HG02588 (cell line): Measurements from ENCODE around the gene DIAPH3.
"Not testable (repeated sequence)": the region's sequence is repeated elsewhere in the genome, so short reads cannot be mapped to it uniquely, and the experiment has no call there.

Experiments
- ATAC-seq: cut with Tn5 transposase; IDR thresholded peaks from one replicate; pipeline ENCODE4 v1.9.1; 2021; ENCODE audit warnings: mild to moderate bottlenecking, moderate library complexity; ENCODE audit not compliant: unreplicated experiment

DIAPH3 gene

DNA sequence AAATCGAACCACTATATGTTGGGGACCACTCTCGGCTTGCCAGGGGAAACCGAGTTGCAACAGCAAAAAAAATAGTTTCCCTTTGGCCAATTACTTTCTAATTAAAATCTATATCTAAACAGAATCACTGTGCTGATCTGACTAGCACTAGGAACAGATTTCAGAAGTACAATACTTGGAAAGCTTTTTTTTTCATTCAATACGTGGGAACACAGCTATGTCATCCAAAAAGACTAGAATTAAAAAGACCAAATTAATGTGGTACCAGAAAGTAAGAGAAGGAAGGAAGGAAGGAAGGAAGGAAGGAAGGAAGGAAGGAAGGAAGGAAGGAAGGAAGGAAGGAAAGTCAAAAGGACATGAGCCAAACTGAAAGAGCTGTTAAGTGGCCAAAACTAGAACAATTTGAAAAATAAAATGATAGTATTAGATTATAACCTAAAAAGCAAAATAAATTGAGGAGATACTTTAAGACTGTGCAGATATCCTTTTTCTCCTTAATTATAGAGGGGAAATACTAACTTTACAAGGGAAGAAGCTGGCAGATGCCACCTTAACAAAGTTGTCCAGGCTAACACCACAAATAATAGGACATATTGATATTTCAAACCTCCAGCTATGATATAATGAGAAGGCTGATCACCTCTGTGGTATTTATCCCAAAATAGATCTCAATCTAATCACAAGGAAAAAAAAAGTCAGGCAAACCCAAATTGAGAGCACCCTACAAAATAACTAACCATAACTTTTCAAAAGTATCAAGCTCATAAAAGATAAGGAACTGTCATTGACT is 63.9 kb downstream of the DIAPH3 start:
- no peak for ATAC-seq

GRCh38 chr13:60095300-60095699 is 68.4 kb downstream of the DIAPH3 start:
- ATAC-seq, result no peak

DNA sequence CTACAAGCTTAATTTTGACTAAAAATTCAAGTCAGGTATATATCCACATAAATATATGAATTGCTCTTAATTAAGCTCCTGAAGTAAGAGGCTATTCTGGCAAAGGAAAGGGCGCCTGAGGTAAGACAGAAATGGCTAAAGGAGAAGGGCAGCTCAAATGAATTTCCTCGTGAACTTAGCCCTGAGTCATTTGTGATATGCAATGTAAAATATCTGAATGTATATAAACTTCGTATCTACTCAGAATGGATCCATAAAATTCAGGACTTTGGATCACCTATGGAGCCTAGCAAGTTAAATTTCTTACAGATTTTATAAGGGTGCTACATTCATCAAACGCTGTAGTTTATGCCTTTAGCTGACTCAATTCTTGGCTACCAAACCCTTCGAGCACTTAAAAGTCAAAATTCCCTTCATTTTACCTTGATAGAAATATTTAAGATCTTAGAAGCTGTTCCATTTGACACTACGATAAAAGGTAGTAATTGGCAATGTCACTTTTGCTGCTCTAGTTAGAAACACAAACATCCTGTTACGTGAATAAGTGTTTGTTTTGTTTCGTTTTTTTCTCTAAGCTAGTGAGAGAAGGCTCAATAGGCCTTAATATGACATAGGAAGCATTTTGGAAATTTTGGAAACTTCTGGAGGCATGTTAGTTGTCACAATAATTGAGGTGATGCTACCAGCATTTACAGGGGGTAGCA is 69.2 kb downstream of the DIAPH3 start:
- no peak for ATAC-seq

GRCh38 chr13:60093425-60094019 is 70.2 kb downstream of the DIAPH3 start:
- ATAC-seq, result no peak

DNA sequence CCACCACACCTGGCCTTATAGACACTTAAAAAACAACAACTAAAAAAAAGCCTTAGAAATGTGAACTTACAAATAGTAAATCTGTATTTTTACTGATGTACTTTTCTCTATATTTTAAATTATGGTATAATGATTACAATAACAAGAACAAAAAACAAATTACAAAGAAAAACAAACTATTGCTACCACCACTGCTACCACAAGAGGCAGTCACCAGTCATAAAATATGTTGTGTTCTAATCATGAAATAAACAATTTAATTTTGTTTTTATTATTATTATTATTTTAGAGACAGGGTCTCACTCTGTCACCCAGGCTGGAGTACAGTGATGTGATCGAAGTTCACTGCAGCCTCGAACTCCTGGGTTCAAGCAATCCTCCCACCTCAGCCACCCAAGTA is 72.2 kb downstream of the DIAPH3 start:
- no peak for ATAC-seq

- no peak for ATAC-seq
Observed at GRCh38 chr13:60090574-60090973, 73.2 kb downstream of the DIAPH3 start.

GRCh38 chr13:60083780-60084179 is 79.9 kb downstream of the DIAPH3 start:
- not testable (repeated sequence) for ATAC-seq

DNA sequence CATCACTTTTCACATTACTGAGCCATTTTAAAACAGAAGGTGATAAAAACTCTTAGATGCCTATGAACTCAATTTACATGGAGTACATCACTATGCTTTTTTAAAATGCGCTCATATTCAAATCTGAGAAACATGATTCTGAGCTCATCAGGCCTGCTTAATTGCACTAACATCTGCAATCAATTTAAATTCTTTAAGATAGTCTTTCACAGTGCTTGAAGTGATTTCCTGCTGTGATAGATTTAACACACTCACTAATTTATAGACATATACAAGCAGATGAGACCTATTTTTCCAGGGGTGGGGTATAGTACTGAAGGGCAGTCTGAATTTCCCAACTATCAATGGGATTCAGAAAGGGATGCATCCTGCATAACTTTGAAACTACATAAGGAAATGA is 82.9 kb downstream of the DIAPH3 start:
- no peak for ATAC-seq

GRCh38 chr13:60078226-60078625 is 85.5 kb downstream of the DIAPH3 start:
- ATAC-seq, result no peak

DNA sequence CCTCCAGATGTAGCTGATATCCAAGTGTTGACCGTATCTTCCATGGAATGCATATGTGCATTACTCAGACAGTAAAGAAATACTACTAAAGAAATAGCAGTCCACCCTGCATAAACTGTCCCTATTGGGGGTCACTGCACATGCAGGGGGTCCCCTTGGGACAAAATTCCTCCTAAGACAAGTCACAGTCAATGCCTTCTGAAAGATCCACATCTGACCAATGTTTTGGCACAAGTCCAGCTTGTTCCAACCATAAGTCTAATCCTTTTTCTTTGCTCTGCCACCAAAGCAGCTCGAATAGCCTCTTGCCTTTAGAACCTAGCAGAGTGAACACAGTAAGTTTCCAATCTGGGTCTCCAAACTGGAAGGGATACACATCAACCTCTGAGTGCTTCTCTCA is 87.9 kb downstream of the DIAPH3 start:
- ATAC-seq, result no peak

- no peak for ATAC-seq
Observed at GRCh38 chr13:60074397-60074796, 89.3 kb downstream of the DIAPH3 start.

DNA sequence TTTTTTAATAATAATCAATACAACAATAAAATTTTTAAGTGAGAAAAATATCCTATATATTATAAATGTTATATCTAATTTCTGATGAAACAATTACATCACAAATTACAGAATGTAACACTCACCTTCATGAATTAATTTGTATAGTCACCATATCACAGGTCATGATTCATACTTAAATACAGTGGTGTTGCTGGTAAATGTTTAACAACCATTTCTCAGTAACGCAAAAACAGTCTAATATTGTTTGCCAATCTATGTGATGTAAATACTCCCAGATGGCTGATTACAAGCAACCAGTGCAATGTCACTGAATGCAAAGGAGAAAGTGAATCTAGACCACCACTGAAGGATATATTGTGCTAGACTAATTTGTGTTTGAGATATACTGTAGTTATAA is 97.5 kb downstream of the DIAPH3 start:
- ATAC-seq, result no peak

GRCh38 chr13:60062502-60062901 is 101.2 kb downstream of the DIAPH3 start:
- no peak for ATAC-seq

DNA sequence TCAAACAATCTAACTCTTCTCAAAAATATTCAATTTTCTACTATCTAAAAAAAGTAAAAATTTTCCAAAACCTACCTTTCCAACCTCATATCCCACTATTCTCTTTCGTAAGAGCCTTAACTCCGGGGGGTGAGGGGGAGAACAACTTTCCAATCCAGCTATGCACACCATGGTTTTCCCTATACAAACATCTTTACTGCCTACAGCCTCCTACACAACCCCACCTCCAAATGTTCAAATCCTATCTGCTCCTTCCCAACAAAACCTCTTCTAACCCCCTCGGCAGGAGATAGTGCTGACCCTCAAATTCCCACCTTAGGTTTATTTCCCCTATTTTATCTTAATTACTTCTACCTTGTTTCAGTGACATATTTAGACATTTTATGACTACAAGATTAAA is 102.0 kb downstream of the DIAPH3 start:
- no peak for ATAC-seq

DNA sequence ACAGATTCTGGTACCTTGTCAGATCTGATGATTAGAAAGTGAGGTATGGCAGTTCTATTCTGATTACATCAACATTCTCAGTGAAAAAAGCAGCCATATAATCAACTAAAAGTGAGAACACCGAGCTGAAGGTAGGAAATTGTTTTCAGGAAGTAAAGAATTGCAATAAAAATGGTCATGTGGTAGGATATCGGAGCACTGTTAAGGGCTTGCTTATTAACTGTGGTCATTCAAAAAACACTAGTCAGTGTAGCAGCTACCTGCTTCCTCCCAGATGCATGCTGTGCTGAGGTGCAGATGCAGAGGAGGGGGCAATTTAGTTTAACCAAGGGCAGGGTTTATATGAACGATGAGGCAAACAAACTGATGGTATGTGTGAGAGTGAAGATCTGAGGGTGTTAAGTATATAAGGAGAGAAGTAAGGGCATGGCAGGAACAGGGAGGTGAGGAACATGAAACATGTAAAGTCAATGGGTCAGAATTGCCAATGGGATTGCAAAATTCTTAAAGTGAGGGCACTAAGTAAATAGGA is 111.9 kb downstream of the DIAPH3 start:
- no peak for ATAC-seq

DNA sequence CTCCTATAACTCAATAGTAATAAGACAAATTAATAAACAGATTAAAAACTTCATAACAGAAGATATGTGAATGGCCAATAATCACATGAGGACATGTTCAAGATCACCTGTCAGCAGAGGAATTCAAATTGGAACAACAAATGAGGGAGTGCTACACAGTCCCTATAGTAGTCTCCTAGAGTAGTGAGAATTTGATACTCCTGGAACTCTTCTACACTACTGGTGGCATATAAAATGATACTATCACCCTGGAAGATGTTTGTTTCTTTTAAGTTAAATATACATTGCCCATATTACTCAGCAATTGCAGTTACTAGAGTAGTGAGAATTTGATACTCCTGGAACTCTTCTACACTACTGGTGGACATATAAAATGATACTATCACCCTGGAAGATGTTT is 115.4 kb downstream of the DIAPH3 start:
- not testable (repeated sequence) for ATAC-seq

DNA sequence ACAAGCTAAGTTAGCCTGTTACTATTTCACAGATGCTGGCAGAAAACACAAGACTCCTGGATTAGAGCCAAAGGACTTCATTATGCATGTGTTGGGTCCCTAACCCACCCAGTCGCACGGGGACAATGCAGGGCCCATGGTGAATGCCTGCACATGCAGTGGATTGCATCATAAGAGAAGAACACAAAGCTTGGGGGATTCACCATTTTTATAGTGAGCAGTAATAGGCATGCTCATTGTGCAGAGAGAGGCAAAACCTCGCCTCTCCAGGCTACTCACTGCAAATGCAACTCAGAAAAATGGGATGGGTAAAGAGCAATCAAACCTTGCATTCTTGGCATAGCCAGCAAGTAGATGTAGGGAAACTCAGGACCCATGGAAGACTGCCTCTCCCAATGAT is 115.8 kb downstream of the DIAPH3 start:
- ATAC-seq, result no peak

DNA sequence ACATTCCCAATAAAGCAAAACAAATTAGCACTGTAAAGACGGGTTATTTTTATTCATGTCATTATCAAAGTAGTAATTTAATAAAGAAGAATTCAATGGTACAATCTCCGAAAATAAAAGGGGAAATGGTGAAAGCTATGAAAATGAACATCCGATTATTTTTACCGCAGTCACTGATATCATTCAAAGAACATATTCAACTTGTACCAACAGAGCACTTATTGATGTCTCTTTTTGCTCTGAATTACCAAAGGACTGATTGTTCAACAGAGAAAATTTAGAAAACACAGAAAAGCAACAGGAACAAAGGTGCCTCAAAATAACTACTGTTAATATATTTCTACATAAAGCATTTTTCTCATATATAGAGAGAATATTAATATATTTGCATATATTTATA is 119.4 kb downstream of the DIAPH3 start:
- ATAC-seq, result no peak

GRCh38 chr13:60043262-60043661 is 120.5 kb downstream of the DIAPH3 start:
- no peak for ATAC-seq

GRCh38 chr13:60040668-60041067 is 123.1 kb downstream of the DIAPH3 start:
- not testable (repeated sequence) for ATAC-seq

DNA sequence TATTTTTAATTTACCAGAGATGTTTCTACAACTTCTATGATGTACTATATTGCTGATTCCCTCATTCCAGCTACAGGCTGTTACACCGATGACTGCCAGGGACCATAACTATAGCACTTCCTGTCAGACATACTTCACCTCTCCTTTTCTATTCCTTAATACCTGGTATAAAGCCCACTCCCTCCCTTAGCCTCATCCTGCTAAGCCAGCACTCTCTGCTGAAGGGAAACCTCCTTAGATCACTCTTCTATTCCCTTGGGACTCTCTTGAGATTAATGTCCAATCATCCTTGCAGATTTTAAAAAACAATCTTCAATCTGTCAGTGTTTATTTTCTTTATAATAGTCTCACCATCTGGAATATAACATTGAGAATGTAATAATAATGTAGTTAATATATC is 127.9 kb downstream of the DIAPH3 start:
- no peak for ATAC-seq

GRCh38 chr13:60032851-60033250 is 130.9 kb downstream of the DIAPH3 start:
- ATAC-seq, result no peak
